ENCODE measurements around the gene DPF3. TPM values are rescaled to one million over a fixed set of nuclear protein-coding genes. Genes with fewer than 3 reads are reported as not detected.
A peak's percentile ranks its signal among the peaks of the same experiment; 100 is the strongest.

DPF3 gene
- total and polyA plus RNA-seq, 2 of the 13 experiments (the other 11 are each of a cell fraction or from before 2014, with no cell fraction given) = 0.09 to 0.60 TPM

- POLR2A ChIA-PET = no interaction called here
- in situ Hi-C loops (cut with HindIII; ENCODE audit: extremely low pct_ligation_motif_present, low pct_unique_long_range_greater_than_20kb) (no loop called here), intact Hi-C loops (cut with micrococcal nuclease; ENCODE audit: unreplicated experiment) (no loop called here)
- 0 out of 2 replicates have a peak, but pooled peaks cover 16% of the 10 kb centered on the region for H3K4me1 ChIP-seq (ENCODE audit: insufficient read depth, low read length)
- no peak overlapping the region for H2AFZ ChIP-seq (ENCODE audit: low read length)
- no peaks in the 10 kb centered on the region for H3K9me3 ChIP-seq (ENCODE audit: low read length)
- no peaks in the 10 kb centered on the region for H3K36me3 ChIP-seq (replicated peaks in 1 of 2; ENCODE audit: control insufficient read depth in 1 of 2, insufficient read depth in 2 of 2, low read length in 2 of 2)
- H3K27ac ChIP-seq (ENCODE audit: extremely low read length, insufficient read depth, low read length) = no peak overlapping the region
- 0 out of 5 replicates have a peak, but pooled peaks cover 1 to 6% of the 10 kb centered on the region in 2 experiments for H3K27me3 ChIP-seq (ENCODE audit: control insufficient read depth in 1 of 2, insufficient read depth in 2 of 2, low read length in 2 of 2)
- H3K79me2 ChIP-seq (ENCODE audit: insufficient read depth, low read length) = no peaks in the 10 kb centered on the region
- ATAC-seq = no peak
- H3K4me2 ChIP-seq (ENCODE audit: low read depth, low read length) = no peak overlapping the region
- H4K20me1 ChIP-seq (ENCODE audit: insufficient read depth, low read length) = no peaks in the 10 kb centered on the region
- BruUV-seq (replicated peaks) = no TSS peak
- FAIRE-seq = no peak
- no peak for DNase-seq (ENCODE audit: low spot score)
- CTCF ChIA-PET (ENCODE audit: low intra/inter-chr PET ratio, low total read pairs) = no interaction called here
- TF ChIP-seq MAFK (conservative IDR thresholded peaks at IDR 0.05 in 1 of 2, IDR thresholded peaks at IDR 0.05 in 1 of 2; ENCODE audit: low read length in 2 of 2) (peak; percentile 25 to 54; a peak in 2 of 4 replicates), MAFF (IDR thresholded peaks at IDR 0.05; ENCODE audit: low read depth, low read length) (0 out of 2 replicates have a peak, but pooled peaks have one; percentile 8), ZNF780A (CRISPR knock-in tag; IDR thresholded peaks at IDR 0.05) (no peak), SMARCE1 (IDR thresholded peaks at IDR 0.05; ENCODE audit: borderline replicate concordance) (no peak), IRF2 (CRISPR knock-in tag; IDR thresholded peaks at IDR 0.05) (no peak)
- TF ChIP-seq, protein P1, sequence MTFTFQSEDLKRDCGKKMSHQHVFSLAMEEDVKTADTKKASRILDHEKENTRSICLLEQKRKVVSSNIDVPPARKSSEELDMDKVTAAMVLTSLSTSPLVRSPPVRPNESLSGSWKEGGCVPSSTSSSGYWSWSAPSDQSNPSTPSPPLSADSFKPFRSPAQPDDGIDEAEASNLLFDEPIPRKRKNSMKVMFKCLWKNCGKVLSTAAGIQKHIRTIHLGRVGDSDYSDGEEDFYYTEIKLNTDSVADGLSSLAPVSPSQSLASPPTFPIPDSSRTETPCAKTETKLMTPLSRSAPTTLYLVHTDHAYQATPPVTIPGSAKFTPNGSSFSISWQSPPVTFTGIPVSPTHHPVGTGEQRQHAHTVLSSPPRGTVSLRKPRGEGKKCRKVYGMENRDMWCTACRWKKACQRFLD (CRISPR knock-in tag; IDR thresholded peaks at IDR 0.05; ENCODE audit: borderline replicate concordance) = no peak
- no peak overlapping the region for H3K9ac ChIP-seq (ENCODE audit: insufficient read depth, low read depth, low read length)
- WGBS (ENCODE audit: low lambda C conversion rate) = 59% methylated on average over 10 of the region's 12 CpGs
- no peak overlapping the region for H3K4me3 ChIP-seq (replicated peaks in 1 of 3; ENCODE audit: insufficient read depth in 1 of 3, low read depth in 2 of 3, low read length in 3 of 3)
Measured at GRCh38 chr14:72856530-72857266, 37.2 kb downstream of the DPF3 start.

DNA sequence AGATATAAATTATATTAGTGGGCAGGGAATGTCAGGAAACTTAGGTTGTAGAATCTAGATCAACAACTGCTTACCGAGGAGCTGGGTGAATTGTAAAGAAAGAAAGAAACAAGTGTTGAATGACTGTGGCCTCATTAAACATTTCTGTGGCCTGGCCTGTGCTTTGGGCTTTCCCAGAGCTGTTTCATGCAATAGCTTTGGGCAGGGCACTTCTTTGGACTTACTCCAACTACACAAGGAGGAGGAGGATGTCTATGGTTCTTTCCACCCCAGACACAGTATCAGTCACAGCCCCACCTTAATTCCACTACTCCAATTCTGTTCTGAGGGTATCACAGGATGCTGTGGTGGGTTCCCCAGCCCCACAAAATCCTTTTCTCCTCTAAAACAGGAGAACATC, 38.0 kb downstream of the DPF3 start:
- Histone ChIP-seq H3K4me2 (ENCODE audit: low read depth, low read length) (no peak overlapping the region), H3K79me2 (ENCODE audit: insufficient read depth, low read length) (no peaks in the 10 kb centered on the region), H3K4me3 (replicated peaks in 1 of 3; ENCODE audit: insufficient read depth in 1 of 3, low read depth in 2 of 3, low read length in 3 of 3) (no peak overlapping the region), H3K4me1 (ENCODE audit: insufficient read depth, low read length) (0 out of 2 replicates have a peak, but pooled peaks cover 16% of the 10 kb centered on the region), H3K36me3 (replicated peaks in 1 of 2; ENCODE audit: control insufficient read depth in 1 of 2, insufficient read depth in 2 of 2, low read length in 2 of 2) (no peaks in the 10 kb centered on the region), H3K9me3 (ENCODE audit: low read length) (no peaks in the 10 kb centered on the region), H3K9ac (ENCODE audit: insufficient read depth, low read depth, low read length) (no peak overlapping the region), H4K20me1 (ENCODE audit: insufficient read depth, low read length) (no peaks in the 10 kb centered on the region), H3K27me3 (ENCODE audit: control insufficient read depth in 1 of 2, insufficient read depth in 2 of 2, low read length in 2 of 2) (0 out of 5 replicates have a peak, but pooled peaks cover 1 to 6% of the 10 kb centered on the region in 2 experiments), H3K27ac (ENCODE audit: extremely low read length, insufficient read depth, low read length) (no peak overlapping the region), H2AFZ (ENCODE audit: low read length) (no peak overlapping the region)
- no TSS peak for BruUV-seq (replicated peaks)
- ChIA-PET POLR2A (no interaction called here), CTCF (ENCODE audit: low intra/inter-chr PET ratio, low total read pairs) (no interaction called here)
- no peak for DNase-seq (ENCODE audit: low spot score)
- in situ Hi-C loops (cut with HindIII; ENCODE audit: extremely low pct_ligation_motif_present, low pct_unique_long_range_greater_than_20kb) = no loop called here
- WGBS (ENCODE audit: low lambda C conversion rate) = 7% methylated on average over 1 of the region's 1 CpG
- no peak for FAIRE-seq
- intact Hi-C loops (cut with micrococcal nuclease; ENCODE audit: unreplicated experiment) = no loop called here
- no peak for ATAC-seq
- TF ChIP-seq, protein P2, sequence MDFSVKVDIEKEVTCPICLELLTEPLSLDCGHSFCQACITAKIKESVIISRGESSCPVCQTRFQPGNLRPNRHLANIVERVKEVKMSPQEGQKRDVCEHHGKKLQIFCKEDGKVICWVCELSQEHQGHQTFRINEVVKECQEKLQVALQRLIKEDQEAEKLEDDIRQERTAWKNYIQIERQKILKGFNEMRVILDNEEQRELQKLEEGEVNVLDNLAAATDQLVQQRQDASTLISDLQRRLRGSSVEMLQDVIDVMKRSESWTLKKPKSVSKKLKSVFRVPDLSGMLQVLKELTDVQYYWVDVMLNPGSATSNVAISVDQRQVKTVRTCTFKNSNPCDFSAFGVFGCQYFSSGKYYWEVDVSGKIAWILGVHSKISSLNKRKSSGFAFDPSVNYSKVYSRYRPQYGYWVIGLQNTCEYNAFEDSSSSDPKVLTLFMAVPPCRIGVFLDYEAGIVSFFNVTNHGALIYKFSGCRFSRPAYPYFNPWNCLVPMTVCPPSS (IDR thresholded peaks at IDR 0.05) = no peak
- no peak for TF ChIP-seq ZNF276 (CRISPR knock-in tag; IDR thresholded peaks at IDR 0.05; ENCODE audit: low read depth)
